ENCODE measurements around the gene VEGFA.

GRCh38 chr6:43746071-43746470, 23.9 kb upstream of the VEGFA start:
- TF ChIP-seq POLR2AphosphoS5 (IDR thresholded peaks at IDR 0.05) (no peak), EP300 (conservative IDR thresholded peaks at IDR 0.05; ENCODE audit: poor library complexity, severe bottlenecking) (no peak), MXI1 (conservative IDR thresholded peaks at IDR 0.05; ENCODE audit: poor library complexity, severe bottlenecking) (no peak)
- TF ChIP-seq, protein P1, sequence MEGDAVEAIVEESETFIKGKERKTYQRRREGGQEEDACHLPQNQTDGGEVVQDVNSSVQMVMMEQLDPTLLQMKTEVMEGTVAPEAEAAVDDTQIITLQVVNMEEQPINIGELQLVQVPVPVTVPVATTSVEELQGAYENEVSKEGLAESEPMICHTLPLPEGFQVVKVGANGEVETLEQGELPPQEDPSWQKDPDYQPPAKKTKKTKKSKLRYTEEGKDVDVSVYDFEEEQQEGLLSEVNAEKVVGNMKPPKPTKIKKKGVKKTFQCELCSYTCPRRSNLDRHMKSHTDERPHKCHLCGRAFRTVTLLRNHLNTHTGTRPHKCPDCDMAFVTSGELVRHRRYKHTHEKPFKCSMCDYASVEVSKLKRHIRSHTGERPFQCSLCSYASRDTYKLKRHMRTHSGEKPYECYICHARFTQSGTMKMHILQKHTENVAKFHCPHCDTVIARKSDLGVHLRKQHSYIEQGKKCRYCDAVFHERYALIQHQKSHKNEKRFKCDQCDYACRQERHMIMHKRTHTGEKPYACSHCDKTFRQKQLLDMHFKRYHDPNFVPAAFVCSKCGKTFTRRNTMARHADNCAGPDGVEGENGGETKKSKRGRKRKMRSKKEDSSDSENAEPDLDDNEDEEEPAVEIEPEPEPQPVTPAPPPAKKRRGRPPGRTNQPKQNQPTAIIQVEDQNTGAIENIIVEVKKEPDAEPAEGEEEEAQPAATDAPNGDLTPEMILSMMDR (IDR thresholded peaks at IDR 0.05; ENCODE audit: poor library complexity, severe bottlenecking): no peak

Data from neural cell (in vitro differentiated cells).